H4 (cell line): ENCODE data around the gene ZC3H11A. TPM values are rescaled to one million over a fixed set of nuclear protein-coding genes. Genes with fewer than 3 reads are reported as not detected.
A peak's percentile ranks its signal among the peaks of the same experiment; 100 is the strongest.
"Not testable (repeated sequence)": the region's sequence is repeated elsewhere in the genome, so short reads cannot be mapped to it uniquely, and the experiment has no call there.

Source experiments
- DNase-seq: peaks from one replicate; pipeline ENCODE4 v3.0.0-alpha.2; 2015; ENCODE audit warnings: low spot score
- total RNA-seq: library from RNA; depleted of rRNA; stranded (reverse); fragments of >200 nt; shearing (Covaris generic); gene quantifications from 2 replicates; pipeline ENCODE4 v1.2.3, GENCODE V29; 2014; rRNA removed

Gene ZC3H11A
- total RNA-seq: 52.5 and 69.9 TPM in 2 replicates

DNA sequence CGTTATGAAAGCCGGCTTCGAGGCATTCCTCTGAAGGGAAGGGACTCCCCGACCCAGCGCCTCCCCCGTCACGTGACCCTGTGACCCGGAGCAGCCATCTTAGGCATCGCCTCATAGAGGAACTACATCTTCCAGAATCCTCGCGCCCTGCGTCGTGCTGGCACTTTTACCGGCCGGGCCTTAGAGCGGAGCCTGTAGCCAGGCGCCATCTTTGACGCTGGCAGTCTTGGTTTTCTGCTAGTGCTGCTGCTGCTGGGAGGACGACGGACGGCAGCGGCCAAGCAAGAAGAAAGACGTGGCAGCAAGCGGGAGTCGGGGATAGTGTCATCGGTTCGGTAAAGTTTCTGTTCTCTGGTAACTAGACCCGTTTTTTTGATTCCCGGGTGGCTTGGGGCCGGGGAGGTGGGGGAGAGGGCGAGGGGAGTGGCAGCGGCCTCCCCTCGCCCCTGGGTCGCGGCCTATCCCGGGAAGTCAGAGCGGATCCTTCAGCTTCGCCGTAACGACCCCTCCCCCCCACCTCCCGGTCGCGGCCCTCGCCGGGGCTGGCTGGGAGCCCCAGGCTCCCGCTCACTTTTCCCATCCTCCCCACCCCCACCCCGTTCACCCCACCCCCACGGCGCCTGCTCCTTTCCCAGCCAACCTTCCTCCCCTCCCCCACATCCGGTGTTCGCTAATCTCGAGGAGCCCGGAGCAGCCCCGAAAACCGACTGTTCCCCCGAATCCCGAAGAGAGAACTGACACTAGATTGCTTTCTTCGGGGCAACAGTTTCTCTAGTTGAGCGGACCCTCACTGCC, at the start of gene ZC3H11A, which contains the start of gene ZBED6:
ZC3H11A (plus strand) TSS at position 183 of the 795 bp plus-strand sequence. CDS start 21,448 bp downstream, outside the sequence.
ZBED6 (plus strand) TSS at position 183 of the 795 bp plus-strand sequence. CDS start 1,900 bp downstream, outside the sequence.
- DNase-seq: peak; percentile 98

DNA sequence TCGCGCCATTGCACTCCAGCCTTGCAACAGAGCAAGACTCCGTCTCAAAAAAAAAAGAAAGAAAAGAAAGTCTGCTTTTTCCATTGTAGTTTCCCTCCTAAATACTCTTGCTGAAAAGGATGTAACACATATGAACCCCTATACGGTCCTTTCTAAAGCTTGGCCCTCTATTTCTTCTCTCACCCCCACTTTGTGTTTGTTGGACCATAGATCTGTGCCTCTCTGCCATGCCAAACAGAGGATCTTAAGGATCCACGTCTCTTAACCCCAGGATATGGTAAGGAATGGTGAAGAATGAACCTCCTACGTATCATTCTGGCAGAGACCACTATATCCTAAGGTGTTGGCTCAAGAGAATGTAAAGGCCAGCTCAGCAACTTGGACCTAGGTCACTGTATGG, 49.1 kb upstream of the ZC3H11A start:
- DNase-seq: no peak

- DNase-seq: no peak
Observed at GRCh38 chr1:203751051-203751450, 44.4 kb upstream of the ZC3H11A start.

GRCh38 chr1:203751618-203752361, 43.6 kb upstream of the ZC3H11A start:
- DNase-seq: not testable (repeated sequence)

DNA sequence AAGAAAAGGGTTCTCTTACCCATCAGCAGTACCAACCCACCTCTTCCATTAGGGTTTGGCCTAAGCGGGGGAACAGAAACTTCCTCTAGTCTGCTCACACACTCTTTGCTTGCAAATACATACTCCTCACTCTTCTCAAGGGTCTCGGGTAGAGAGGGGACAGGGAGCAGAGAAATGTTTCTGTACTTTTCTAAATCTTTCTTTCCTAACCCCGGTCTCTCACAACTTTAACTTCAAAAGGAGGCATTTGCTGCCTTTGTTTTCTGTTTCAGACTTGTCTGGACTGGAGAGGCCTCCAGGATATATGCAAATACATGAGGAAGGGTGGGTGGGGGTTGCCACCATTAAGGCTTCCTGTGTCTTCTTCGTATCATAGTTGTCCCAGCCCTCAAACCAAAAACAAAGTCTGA, 41.0 kb upstream of the ZC3H11A start:
- no peak for DNase-seq

GRCh38 chr1:203756036-203756435, 39.4 kb upstream of the ZC3H11A start:
- DNase-seq: no peak

GRCh38 chr1:203758749-203759148, 36.7 kb upstream of the ZC3H11A start:
- not testable (repeated sequence) for DNase-seq

DNA sequence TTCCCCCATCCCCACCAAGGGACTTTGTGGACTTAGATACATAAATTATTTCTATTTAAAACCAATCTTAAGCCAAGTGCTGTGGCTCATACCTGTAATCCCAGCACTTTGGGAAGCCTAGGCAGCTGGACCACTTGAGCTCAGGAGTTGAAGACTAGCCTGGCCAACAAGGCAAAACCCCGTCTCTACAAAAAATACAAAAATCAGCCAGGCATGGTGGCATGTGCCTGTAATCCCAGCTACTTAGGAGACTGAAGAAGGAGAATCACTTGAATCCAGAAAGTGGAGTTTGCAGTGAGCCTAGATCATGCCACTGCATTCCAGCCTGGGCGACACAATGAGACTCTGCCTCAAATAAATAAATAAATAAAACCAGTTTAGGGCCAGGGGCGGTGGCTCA, 34.9 kb upstream of the ZC3H11A start:
- DNase-seq: no peak

- DNase-seq: not testable (repeated sequence)
Observed at GRCh38 chr1:203761958-203762357, 33.5 kb upstream of the ZC3H11A start.

DNA sequence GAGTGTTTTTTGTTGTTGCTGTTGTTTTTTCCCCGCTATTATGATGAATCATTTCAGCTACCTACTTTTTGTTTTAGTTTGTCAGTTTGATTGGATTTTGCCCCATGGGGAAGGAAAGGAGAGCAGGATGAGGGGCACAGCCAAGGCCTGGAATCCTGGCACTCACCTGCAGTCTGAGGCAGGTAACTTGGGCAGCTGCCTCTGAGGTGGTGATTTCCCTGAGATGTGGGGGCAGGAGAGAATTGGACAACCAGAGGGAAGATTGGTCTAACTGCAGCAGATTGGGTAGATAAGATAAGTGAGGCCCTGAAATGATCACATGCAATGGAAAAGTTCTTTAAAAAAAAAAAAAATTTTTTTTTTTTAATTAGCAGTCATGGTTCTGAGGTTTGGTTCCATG, 31.9 kb upstream of the ZC3H11A start:
- DNase-seq: no peak

GRCh38 chr1:203764105-203765028, 31.1 kb upstream of the ZC3H11A start:
- no peak for DNase-seq

DNA sequence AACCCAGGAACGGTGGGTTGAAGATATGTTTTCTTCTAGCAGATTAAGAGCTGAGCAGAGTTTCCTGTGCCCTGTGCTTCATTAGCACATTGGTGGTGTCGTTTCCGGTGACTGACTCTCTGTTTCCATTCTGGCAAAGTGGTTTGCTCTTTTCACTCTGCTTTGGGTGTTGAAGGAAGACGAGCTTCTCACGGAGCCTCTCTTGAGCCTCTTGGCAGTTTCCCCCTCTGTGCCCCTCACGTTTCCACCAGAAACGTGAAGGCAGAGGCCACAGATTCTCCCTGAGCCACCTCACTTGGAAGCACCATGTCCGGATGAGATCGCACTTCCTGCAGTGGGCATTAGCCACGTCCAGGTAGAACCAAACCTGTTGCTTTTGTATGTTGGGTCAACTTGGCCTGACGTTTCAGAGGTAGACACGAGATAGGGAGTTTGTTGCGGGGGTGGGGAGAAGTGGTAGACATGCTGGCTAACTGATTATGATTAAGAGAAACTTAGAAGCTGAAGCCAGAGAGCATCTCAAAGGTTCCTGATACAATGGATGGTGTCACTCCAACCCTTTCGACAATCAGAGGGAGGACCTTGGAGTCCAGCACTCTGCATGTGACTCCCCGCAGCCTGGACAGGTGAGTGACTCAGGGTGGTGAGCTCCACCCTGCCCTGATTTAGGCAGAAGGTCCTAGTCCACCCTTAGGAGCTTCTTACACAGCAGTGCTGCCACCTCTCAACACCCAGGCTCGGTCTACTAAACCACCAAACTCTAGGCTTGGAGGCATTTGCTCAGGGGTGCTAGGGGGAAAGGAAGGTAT, 30.2 kb upstream of the ZC3H11A start, which contains the start of gene LAX1:
LAX1 (plus strand) TSS at position 155 of the 809 bp plus-strand sequence; CDS start at position 538, 383 bp downstream.
- no peak for DNase-seq

- DNase-seq: no peak
Observed at GRCh38 chr1:203768256-203768655, 27.2 kb upstream of the ZC3H11A start.

- DNase-seq: peak; percentile 96
Observed at GRCh38 chr1:203769505-203770343, 25.7 kb upstream of the ZC3H11A start.

GRCh38 chr1:203771901-203772301, 23.5 kb upstream of the ZC3H11A start:
- no peak for DNase-seq

- DNase-seq: no peak
Observed at GRCh38 chr1:203772836-203773235, 22.6 kb upstream of the ZC3H11A start.

- DNase-seq: no peak
Observed at GRCh38 chr1:203776636-203777035, 18.8 kb upstream of the ZC3H11A start.

DNA sequence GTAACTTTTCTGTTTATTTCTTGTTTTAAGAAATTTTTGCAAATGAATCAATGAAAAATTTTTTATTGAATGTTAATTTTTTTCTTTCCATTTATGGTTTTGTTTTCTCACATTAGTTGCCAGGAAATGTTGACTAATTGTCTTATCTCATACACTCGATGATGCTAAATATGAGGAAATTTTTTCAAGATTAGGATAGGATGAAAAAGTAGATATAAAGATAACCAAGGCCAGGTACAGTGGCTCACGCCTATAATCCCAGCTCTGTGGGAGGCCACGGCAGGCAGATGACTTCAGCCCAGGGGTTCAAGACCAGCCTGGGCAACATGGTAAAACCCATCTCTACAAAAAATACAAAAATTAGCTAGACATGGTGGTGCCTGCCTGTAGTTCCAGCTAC, 17.8 kb upstream of the ZC3H11A start:
- no peak for DNase-seq

- DNase-seq: no peak
Observed at GRCh38 chr1:203778146-203778545, 17.3 kb upstream of the ZC3H11A start.

DNA sequence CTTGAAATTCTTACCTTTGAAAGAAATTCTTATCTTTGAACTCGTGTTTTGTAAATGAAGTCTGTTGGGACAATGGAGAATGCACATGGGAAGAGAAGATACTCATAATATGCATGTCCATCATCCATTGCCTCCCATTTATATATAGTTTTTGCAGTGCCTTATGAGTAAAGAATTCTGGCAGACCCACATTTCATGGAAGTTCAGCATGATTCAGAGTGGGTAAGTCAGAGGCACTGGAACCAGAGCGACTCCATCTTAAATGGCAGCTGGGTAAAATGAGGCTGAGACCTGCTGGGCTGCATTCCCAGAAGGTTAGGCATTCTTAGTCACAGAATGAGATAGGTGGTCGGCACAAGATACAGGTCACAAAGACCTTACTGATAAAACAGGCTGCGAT, 16.6 kb upstream of the ZC3H11A start:
- no peak for DNase-seq
